PC-3 (cell line): ENCODE data around the gene SLC22A25.

ENCODE experiments used
- CTCF ChIP-seq: fragments of 300-600 bp; sonication (generic); conservative IDR thresholded peaks from 2 replicates; pipeline ENCODE4 v1.5.1; 2017; ENCODE audit warnings: antibody characterized with exemption, low read depth, mild to moderate bottlenecking, low read length
- EZH2 ChIP-seq: fragments of 300-600 bp; sonication (generic); IDR thresholded peaks from one replicate; pipeline ENCODE4 v1.6.1; 2017; ENCODE audit warnings: antibody characterized with exemption, mild to moderate bottlenecking, low read length; ENCODE audit not compliant: unreplicated experiment
- EZH2phosphoT487 ChIP-seq: fragments of 300-600 bp; sonication (generic); IDR thresholded peaks from 2 replicates; pipeline ENCODE4 v1.6.1; 2018; ENCODE audit warnings: mild to moderate bottlenecking, antibody characterized with exemption, low read length, borderline replicate concordance

GRCh38 chr11:63246045-63246444 is 2.6 kb upstream of the SLC22A25 start:
- TF ChIP-seq EZH2, result no peak
- no peak for TF ChIP-seq CTCF
- no peak for TF ChIP-seq EZH2phosphoT487
